Neutrophil (primary cell): ENCODE results near the gene BHMT.

Source experiments
- H3K27ac ChIP-seq: fragments of 200-600 bp; sonication (generic); 2 replicates; pipeline ENCODE4 v1.5.1; 2016; ENCODE audit warnings: mild to moderate bottlenecking, moderate library complexity
- H3K27me3 ChIP-seq: fragments of 200-600 bp; sonication (generic); 2 replicates; pipeline ENCODE4 v1.6.0; 2016; ENCODE audit warnings: mild to moderate bottlenecking
- H3K36me3 ChIP-seq: fragments of 200-600 bp; sonication (generic); 2 replicates; pipeline ENCODE4 v1.5.1; 2017
- H3K4me1 ChIP-seq, 2 experiments: fragments of 200-600 bp in 1 of 2; sonication (generic) in 1 of 2; 1 replicate in 1 of 2; 2 replicates in 1 of 2; pipeline versions ENCODE4 v1.5.1 to v1.6.1; 2013 to 2016; ENCODE audit warnings: low read depth in 1 of 2, low read length in 1 of 2, mild to moderate bottlenecking in 1 of 2, moderate library complexity in 1 of 2; ENCODE audit not compliant: control insufficient read depth in 1 of 2, insufficient read depth in 1 of 2
- H3K4me3 ChIP-seq, 2 experiments: fragments of 200-600 bp in 1 of 2; sonication (generic) in 1 of 2; 1 replicate in 1 of 2; 2 replicates in 1 of 2; pipeline ENCODE4 v1.5.1; 2013 to 2016; ENCODE audit warnings: low read depth in 1 of 2, low read length in 1 of 2, mild to moderate bottlenecking in 1 of 2, moderate library complexity in 1 of 2
- H3K9me3 ChIP-seq: fragments of 200-600 bp; sonication (generic); 2 replicates; pipeline ENCODE4 v1.5.1; 2016
- CTCF ChIP-seq: fragments of 200-600 bp; sonication (generic); IDR thresholded peaks from 2 replicates; pipeline ENCODE4 v1.5.1; 2016; ENCODE audit warnings: antibody characterized with exemption

The BHMT gene

DNA sequence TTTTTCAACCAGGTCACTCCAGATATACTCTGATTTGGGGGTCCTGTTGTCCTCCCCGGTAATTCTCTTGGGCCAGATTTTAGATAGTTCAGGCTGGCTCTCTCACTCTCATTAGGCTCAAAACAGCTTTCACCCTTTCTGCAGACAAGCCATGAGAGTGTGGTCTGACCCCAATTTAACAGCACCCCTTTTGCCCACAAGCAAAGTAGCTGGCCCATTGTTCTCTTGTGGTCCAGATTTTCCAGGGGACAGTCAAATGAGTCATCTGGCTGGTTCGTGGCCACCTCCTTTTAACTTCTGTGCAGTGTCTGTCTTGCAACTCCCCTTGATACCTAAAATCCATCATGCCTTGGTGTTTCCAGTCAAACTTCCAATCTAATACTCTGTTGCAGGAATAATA, 25.5 kb upstream of the BHMT start:
- TF ChIP-seq CTCF: no peak
- Histone ChIP-seq H3K4me1 (no peaks in the 10 kb centered on the region), H3K9me3 (no peaks in the 10 kb centered on the region), H3K27ac (no peak overlapping the region), H3K36me3 (no peaks in the 10 kb centered on the region), H3K4me3 (no peak overlapping the region), H3K27me3 (no peaks in the 10 kb centered on the region)

- TF ChIP-seq CTCF: no peak
- H3K9me3 ChIP-seq: no peaks in the 10 kb centered on the region
- H3K27ac ChIP-seq: no peak overlapping the region
- no peaks in the 10 kb centered on the region for H3K36me3 ChIP-seq
- H3K4me1 ChIP-seq: no peaks in the 10 kb centered on the region
- no peak overlapping the region for H3K4me3 ChIP-seq
- H3K27me3 ChIP-seq: no peaks in the 10 kb centered on the region
These were observed 23.1 kb upstream of the BHMT start for GRCh38 chr5:79088507-79088906.

- TF ChIP-seq CTCF: no peak
- no peak overlapping the region for H3K27ac ChIP-seq
- no peaks in the 10 kb centered on the region for H3K4me1 ChIP-seq
- no peak overlapping the region for H3K4me3 ChIP-seq
- H3K36me3 ChIP-seq: no peaks in the 10 kb centered on the region
- no peaks in the 10 kb centered on the region for H3K27me3 ChIP-seq
- no peaks in the 10 kb centered on the region for H3K9me3 ChIP-seq
These were observed 20.5 kb upstream of the BHMT start for GRCh38 chr5:79091064-79091463.

GRCh38 chr5:79093762-79094161, 17.8 kb upstream of the BHMT start:
- Histone ChIP-seq H3K27ac (no peak overlapping the region), H3K36me3 (no peaks in the 10 kb centered on the region), H3K27me3 (no peaks in the 10 kb centered on the region), H3K9me3 (no peaks in the 10 kb centered on the region), H3K4me1 (no peaks in the 10 kb centered on the region), H3K4me3 (no peak overlapping the region)
- no peak for TF ChIP-seq CTCF

GRCh38 chr5:79105868-79106267, 5.7 kb upstream of the BHMT start:
- H3K4me3 ChIP-seq: no peak overlapping the region
- no peak for TF ChIP-seq CTCF
- peaks cover 21% of the 10 kb centered on the region for H3K27me3 ChIP-seq
- no peak overlapping the region for H3K27ac ChIP-seq
- no peaks in the 10 kb centered on the region for H3K4me1 ChIP-seq
- H3K9me3 ChIP-seq: no peaks in the 10 kb centered on the region
- no peaks in the 10 kb centered on the region for H3K36me3 ChIP-seq
